Activated gamma-delta T cell (primary cell): ENCODE measurements around the gene RBP3.

Experiments used
- DNase-seq: peaks from one replicate; lab custom pipeline; 2025; lab: John Stamatoyannopoulos, UW

The RBP3 gene

DNA sequence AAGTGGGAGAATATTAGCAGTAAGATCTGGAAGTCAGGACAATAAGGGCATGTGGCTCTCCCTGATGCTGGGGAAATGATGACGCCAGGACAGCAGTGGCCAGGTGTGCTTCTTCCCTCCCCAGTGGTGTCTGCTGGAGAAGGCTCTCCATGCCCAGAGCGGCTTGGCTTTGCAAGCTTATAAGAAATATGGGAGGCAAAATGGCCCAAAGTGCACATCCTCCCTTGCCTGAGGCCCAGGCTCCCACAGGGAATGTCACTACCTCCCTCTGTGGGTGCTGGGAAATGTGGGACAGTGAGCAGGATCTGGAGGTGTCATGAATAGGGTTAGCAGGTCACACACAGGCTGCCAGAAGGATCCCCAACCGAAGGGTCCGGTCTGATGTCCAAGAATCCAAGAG lies 53.0 kb downstream of the RBP3 start:
- DNase-seq: no peak

DNA sequence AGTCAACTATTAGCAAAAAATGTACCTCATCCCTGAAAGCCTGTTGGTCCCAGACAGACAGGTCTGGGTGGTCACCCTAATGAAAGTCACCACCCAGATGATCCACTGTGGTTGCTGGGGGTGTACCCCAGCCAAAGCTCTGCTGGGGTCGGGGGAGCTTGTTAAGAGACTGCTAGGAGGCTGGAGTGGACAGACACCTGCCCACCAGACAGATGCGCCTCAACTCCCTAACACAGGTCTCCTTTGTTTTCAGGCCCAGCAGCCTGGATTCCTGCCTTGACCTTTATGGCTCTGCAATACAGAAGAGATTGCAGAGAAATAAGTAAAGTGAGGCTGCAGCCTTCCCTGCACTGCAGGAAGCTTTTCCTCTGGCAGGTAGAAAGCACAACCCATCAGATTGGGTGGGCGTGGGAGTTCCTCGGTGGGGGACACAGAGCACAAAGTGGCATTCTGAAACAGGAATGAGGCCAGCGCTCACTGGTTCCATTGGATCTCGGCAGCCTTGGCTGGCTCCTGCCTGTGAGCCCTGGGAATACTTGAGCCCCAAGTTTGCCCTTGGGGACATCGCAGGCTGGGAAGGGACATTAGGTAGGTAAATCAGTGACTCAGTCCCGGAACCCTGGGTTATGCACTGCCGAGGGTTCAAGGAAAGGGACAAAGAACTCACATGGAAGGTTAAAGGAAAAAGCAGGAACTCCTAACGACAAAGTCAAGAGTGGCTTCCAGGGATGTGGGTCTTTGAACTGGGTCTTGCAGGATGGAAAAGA lies 53.9 kb downstream of the RBP3 start:
- DNase-seq: no peak

DNA sequence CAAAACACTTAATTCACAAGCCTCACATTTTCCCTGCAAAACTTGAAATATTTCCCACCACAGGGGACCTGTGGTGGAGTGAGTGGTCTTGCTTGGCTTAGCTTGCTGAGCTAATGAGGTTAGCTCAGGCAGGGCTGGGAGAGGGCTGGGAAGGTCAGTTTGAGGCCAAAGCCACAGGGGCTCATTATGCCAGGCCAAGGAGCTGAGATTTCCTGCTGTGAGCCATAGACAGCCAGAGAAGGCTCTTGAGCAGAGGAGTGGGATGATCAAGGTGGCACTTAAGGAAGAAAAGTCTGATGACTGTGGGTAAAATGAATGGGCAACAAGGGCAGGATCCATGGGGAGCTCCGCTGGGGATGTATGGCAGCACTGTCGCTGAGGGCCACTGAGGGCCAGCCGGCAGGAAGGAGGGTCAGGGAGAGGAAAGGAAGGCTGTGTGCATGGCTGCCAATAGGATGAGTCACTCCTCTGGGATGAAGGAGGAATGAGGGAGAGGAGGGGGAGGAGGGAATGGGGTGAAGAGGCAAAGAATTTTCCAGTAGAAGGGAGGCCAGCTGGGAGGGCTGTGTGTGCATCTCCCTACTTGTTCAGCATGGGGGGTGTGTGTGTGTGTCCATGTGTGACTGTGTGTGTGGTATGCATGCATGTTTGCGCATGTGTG lies 54.6 kb downstream of the RBP3 start:
- no peak for DNase-seq

GRCh38 chr10:47403446-47404318 lies 55.5 kb downstream of the RBP3 start:
- DNase-seq: no peak

DNA sequence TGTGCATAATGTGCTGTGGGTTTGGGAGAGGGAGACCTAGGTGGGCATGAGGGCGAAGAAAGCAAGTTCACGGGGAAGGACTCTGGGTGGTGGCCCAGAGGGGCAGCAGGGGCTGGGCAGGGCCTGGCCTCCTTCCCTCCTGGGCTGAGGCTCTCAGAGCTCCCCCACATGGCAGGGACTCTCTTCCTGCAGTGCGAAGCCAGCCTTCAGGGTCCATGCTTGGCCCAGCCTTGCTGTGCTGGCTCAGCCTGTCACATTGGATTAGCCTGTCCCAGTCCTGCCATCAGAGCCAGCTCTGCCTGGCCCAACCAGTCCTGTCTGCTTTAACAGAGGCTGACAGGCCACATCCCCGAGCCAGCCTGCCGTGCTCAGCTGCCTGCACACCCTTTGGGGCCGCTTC lies 56.3 kb downstream of the RBP3 start:
- no peak for DNase-seq

GRCh38 chr10:47404937-47405336 lies 56.8 kb downstream of the RBP3 start:
- DNase-seq: no peak

DNA sequence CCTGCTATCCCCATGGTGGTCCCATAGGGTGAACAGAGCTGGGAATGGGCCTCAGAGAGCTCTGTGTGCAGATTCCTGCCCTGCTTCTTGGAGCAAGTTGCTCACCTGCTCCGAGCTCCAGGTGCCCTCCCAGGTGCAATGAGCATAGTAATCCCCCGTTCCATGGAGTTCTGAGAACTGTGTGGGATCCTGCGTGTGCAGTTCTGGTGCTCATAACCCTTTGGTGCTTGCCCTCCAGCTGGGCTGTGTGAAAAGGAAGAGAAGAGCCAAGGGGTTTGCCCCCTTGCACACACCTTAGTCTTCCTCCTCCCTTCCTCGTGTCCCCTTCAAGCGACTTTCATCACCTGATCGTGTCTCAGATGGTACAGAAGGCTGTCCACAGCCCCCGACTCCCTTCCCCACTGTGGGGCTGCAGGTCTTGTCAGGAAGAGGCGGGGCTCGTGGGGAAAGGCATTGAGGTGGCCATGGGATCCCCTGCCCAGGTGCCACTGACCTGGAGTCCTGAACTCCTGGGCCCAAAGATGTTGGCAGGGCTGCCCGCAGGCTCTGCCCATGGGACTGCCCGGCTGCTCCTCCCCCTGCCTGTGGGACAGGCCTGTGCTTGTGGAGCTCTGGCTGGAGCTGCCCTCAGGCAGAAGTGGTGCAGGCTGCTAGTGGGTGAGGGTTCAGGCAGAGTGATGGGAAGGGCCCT lies 57.8 kb downstream of the RBP3 start:
- DNase-seq: no peak

GRCh38 chr10:47406548-47406869 lies 58.3 kb downstream of the RBP3 start:
- no peak for DNase-seq

GRCh38 chr10:47406870-47407691 lies 58.9 kb downstream of the RBP3 start:
- DNase-seq: no peak
